ENCODE results near the gene PRPF40B. TPM values are rescaled to one million over a fixed set of nuclear protein-coding genes. Genes with fewer than 3 reads are reported as not detected.

The PRPF40B gene
- total and polyA plus RNA-seq, 9 of the 15 experiments (the other 6 are each of a cell fraction or from before 2014, with no cell fraction given) = 0.55 to 10.6 (median 4.8) TPM

GRCh38 chr12:49662998-49663843, 39.9 kb downstream of the PRPF40B start:
- POLR2A ChIA-PET = interaction anchor here (0.6 to 1.9 kb wide), 10 partner anchors 8 to 102 kb away, joined by 3 to 16 read pairs (median 4); partner anchors contain the start of gene TMBIM6
- Histone ChIP-seq H3K4me2 (ENCODE audit: insufficient read depth, low read length) (peak overlapping the region; percentile 62), H3K4me3 (no peak overlapping the region), H3K9me1 (ENCODE audit: control insufficient read depth, insufficient read depth, low read length) (no peaks in the 10 kb centered on the region), H2AFZ (ENCODE audit: low read depth, low read length) (peak overlapping the region; percentile 83), H3K27ac (ENCODE audit: extremely low read depth, low read depth, low read length) (peak overlapping the region; percentile 95), H3K4me1 (replicated peaks in 1 of 2; ENCODE audit: control insufficient read depth in 2 of 2, insufficient read depth in 2 of 2, low read length in 2 of 2) (peaks cover 13 to 26% of the 10 kb centered on the region in 2 experiments; a peak in 4 of 5 replicates), H4K20me1 (replicated peaks; ENCODE audit: control insufficient read depth, insufficient read depth, low read length) (no peaks in the 10 kb centered on the region), H3K79me2 (ENCODE audit: control insufficient read depth, insufficient read depth, low read length) (no peaks in the 10 kb centered on the region), H3K9me3 (replicated peaks; ENCODE audit: control insufficient read depth, insufficient read depth, low read depth, low read length) (no peaks in the 10 kb centered on the region), H3K9ac (ENCODE audit: insufficient read depth in 1 of 2, low read depth in 2 of 2, low read length in 2 of 2) (peak overlapping the region; percentile 56 to 80), H3K36me3 (ENCODE audit: control insufficient read depth, insufficient read depth, low read length) (peaks cover 10% of the 10 kb centered on the region; the same call in 1 of the 3 replicates), H3K27me3 (ENCODE audit: control insufficient read depth in 2 of 2, insufficient read depth in 2 of 2, low read length in 2 of 2) (no peaks in the 10 kb centered on the region)
- WGBS (ENCODE audit: insufficient coverage, low coverage, missing lambda C conversion rate) = 24% methylated on average over 5 of the region's 5 CpGs
- DNase-seq (ENCODE audit: extremely low read depth in 1 of 4, low spot score in 3 of 4) (peak; percentile 51 to 89 (median 72)), ATAC-seq (peak; percentile 97), FAIRE-seq (peak; percentile 90)
- CTCF ChIA-PET (ENCODE audit: low intra/inter-chr PET ratio) = interaction anchor here (0.7 kb wide), 1 partner anchor 41 kb away, joined by 3 read pairs; no protein-coding TSS in a partner anchor
- in situ Hi-C loops (cut with MboI) (no loop called here), intact Hi-C loops (cut with micrococcal nuclease) (no loop called here)
- BruUV-seq (replicated peaks) = no TSS peak
- TF ChIP-seq, protein P1, sequence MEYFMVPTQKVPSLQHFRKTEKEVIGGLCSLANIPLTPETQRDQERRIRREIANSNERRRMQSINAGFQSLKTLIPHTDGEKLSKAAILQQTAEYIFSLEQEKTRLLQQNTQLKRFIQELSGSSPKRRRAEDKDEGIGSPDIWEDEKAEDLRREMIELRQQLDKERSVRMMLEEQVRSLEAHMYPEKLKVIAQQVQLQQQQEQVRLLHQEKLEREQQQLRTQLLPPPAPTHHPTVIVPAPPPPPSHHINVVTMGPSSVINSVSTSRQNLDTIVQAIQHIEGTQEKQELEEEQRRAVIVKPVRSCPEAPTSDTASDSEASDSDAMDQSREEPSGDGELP (CRISPR knock-in tag; IDR thresholded peaks at IDR 0.05; ENCODE audit: borderline replicate concordance) = peak; percentile 88
- TF ChIP-seq ZNF311 (CRISPR knock-in tag; IDR thresholded peaks at IDR 0.05) = 0 out of 2 replicates have a peak, but pooled peaks have one; percentile 52
- TF ChIP-seq ZNF280B (CRISPR knock-in tag; IDR thresholded peaks at IDR 0.05) = no peak
- peak; percentile 47; the same call in 1 of the 2 replicates for TF ChIP-seq CBFA2T3 (IDR thresholded peaks at IDR 0.05)
- TF ChIP-seq ZNF274 (IDR thresholded peaks at IDR 0.05; ENCODE audit: borderline replicate concordance, low read depth, low read length) = no peak
- TF ChIP-seq SMAD4 (CRISPR knock-in tag; conservative IDR thresholded peaks at IDR 0.05) = peak; percentile 98
- TF ChIP-seq GTF2E2 (tag; IDR thresholded peaks at IDR 0.05) = peak; percentile 37; the same call in 1 of the 2 replicates
- TF ChIP-seq ZNF232 (CRISPR knock-in tag; IDR thresholded peaks at IDR 0.05) = no peak
- no peak for TF ChIP-seq CAMTA2 (CRISPR knock-in tag; conservative IDR thresholded peaks at IDR 0.05)
- TF ChIP-seq E2F3 (CRISPR knock-in tag; IDR thresholded peaks at IDR 0.05) = 0 out of 2 replicates have a peak, but pooled peaks have one; percentile 52
- 0 out of 4 replicates have a peak, but pooled peaks of 1 of the 2 experiments have one; percentile 33 for TF ChIP-seq KDM4B (IDR thresholded peaks at IDR 0.05; ENCODE audit: borderline replicate concordance in 2 of 2, low read depth in 1 of 2)
- peak; percentile 56 for TF ChIP-seq MEIS2 (IDR thresholded peaks at IDR 0.05; ENCODE audit: partially characterized antibody)
- TF ChIP-seq MAX (CRISPR knock-in tag; IDR thresholded peaks at IDR 0.05) = no peak
- TF ChIP-seq, protein P2, sequence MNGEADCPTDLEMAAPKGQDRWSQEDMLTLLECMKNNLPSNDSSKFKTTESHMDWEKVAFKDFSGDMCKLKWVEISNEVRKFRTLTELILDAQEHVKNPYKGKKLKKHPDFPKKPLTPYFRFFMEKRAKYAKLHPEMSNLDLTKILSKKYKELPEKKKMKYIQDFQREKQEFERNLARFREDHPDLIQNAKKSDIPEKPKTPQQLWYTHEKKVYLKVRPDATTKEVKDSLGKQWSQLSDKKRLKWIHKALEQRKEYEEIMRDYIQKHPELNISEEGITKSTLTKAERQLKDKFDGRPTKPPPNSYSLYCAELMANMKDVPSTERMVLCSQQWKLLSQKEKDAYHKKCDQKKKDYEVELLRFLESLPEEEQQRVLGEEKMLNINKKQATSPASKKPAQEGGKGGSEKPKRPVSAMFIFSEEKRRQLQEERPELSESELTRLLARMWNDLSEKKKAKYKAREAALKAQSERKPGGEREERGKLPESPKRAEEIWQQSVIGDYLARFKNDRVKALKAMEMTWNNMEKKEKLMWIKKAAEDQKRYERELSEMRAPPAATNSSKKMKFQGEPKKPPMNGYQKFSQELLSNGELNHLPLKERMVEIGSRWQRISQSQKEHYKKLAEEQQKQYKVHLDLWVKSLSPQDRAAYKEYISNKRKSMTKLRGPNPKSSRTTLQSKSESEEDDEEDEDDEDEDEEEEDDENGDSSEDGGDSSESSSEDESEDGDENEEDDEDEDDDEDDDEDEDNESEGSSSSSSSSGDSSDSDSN (IDR thresholded peaks at IDR 0.05; ENCODE audit: borderline replicate concordance in 1 of 2, low read depth in 2 of 2, low read length in 2 of 2) = peak in 1 of 2 experiments; percentile 73; a peak in 1 of 4 replicates

All from K562 (cell line).